K562 (cell line): ENCODE data around the gene DPEP2NB. TPM values are rescaled to one million over a fixed set of nuclear protein-coding genes. Genes with fewer than 3 reads are reported as not detected.

Experiments
- ATAC-seq: fragments of 200-7000 bp; cut with Tn5 transposase; 3 replicates; pipeline ENCODE4 v1.9.1; 2020; ENCODE audit warnings: moderate library complexity
- BruUV-seq: library from RNA; stranded (reverse); fragments of 400-500 nt; replicated peaks from 2 replicates; lab custom pipeline; 2021; lab: Mats Ljungman, UMichigan
- CTCF ChIA-PET: fragments of 300-600 bp; formaldehyde crosslinking; extraction: SDS; loops from one replicate; lab custom pipeline; 2021; ENCODE audit warnings: low intra/inter-chr PET ratio; lab: Yijun Ruan, JAX
- POLR2A ChIA-PET: fragments of 300-600, 350-650 bp; sonication (Branson Sonifier 250); formaldehyde crosslinking; extraction: SDS; loops from one replicate; lab custom pipeline; 2021; ENCODE audit warnings: antibody characterized with exemption, inconsistent platforms; lab: Yijun Ruan, JAX
- DNase-seq, 4 experiments: peaks; one replicate each; pipeline versions ENCODE4 v3.0.0 to v3.0.0-alpha.2; 2011 to 2018; ENCODE audit warnings: low spot score in 3 of 4, mixed read lengths in 3 of 4; ENCODE audit errors: extremely low read depth in 1 of 4
- FAIRE-seq: peaks from 2 replicates; lab custom pipeline; 2011; peaks lifted over from hg19 to GRCh38; lab: Jason Lieb, UNC
- H2AFZ ChIP-seq: 2 replicates; pipeline ENCODE4 v1.6.0; 2011; ENCODE audit warnings: low read depth, low read length, control low read depth, inconsistent platforms
- H3K27ac ChIP-seq: fragments of 200-600 bp; 3 replicates; pipeline ENCODE4 v1.8.0; 2011; ENCODE audit warnings: low read depth, mild to moderate bottlenecking, control low read depth, inconsistent platforms, low read length, moderate library complexity, mixed read lengths; ENCODE audit errors: extremely low read depth
- H3K27me3 ChIP-seq, 2 experiments: fragments of 300-600 bp in 1 of 2; 2 replicates in 1 of 2; 3 replicates in 1 of 2; pipeline versions ENCODE4 v1.6.0 to v1.8.0; 2011; ENCODE audit warnings: inconsistent platforms in 2 of 2, low read length in 2 of 2, mild to moderate bottlenecking in 1 of 2, mixed read lengths in 1 of 2, moderate library complexity in 1 of 2; ENCODE audit not compliant: control insufficient read depth in 2 of 2, insufficient read depth in 2 of 2
- H3K36me3 ChIP-seq: fragments of 300-600 bp; 3 replicates; pipeline ENCODE4 v1.8.0; 2011; ENCODE audit warnings: mild to moderate bottlenecking, low read length, inconsistent platforms; ENCODE audit not compliant: control insufficient read depth, insufficient read depth
- H3K4me1 ChIP-seq, 2 experiments: fragments of 200-600 bp in 1 of 2; replicated peaks in 1 of 2; 2 replicates in 1 of 2; 3 replicates in 1 of 2; pipeline versions ENCODE4 v1.5.1 to v1.8.0; 2011; ENCODE audit warnings: inconsistent platforms in 2 of 2, low read length in 2 of 2, mild to moderate bottlenecking in 1 of 2, mixed read lengths in 1 of 2, moderate library complexity in 1 of 2; ENCODE audit not compliant: control insufficient read depth in 2 of 2, insufficient read depth in 2 of 2
- H3K4me2 ChIP-seq: 2 replicates; pipeline ENCODE4 v1.6.1; 2011; ENCODE audit warnings: low read length, control low read depth, inconsistent platforms, mixed read lengths; ENCODE audit not compliant: insufficient read depth
- H3K4me3 ChIP-seq: fragments of 200-600 bp; sonication (generic), shearing (Covaris generic); 2 replicates; pipeline ENCODE4 v1.5.1; 2016; ENCODE audit warnings: control low read depth, inconsistent platforms
- H3K79me2 ChIP-seq: fragments of 200-600 bp; 3 replicates; pipeline ENCODE4 v1.8.0; 2011; ENCODE audit warnings: low read length, inconsistent platforms; ENCODE audit not compliant: control insufficient read depth, insufficient read depth
- H3K9ac ChIP-seq, 2 experiments: 2 replicates each; pipeline versions ENCODE4 v1.6.0 to v1.6.1; 2011; ENCODE audit warnings: low read depth in 2 of 2, low read length in 2 of 2, control low read depth in 1 of 2, inconsistent platforms in 1 of 2, mild to moderate bottlenecking in 1 of 2, mixed read lengths in 1 of 2; ENCODE audit not compliant: insufficient read depth in 1 of 2
- H3K9me1 ChIP-seq: one replicate; pipeline ENCODE4 v1.6.0; 2011; ENCODE audit warnings: inconsistent platforms, mild to moderate bottlenecking, low read length, moderate library complexity; ENCODE audit not compliant: control insufficient read depth, insufficient read depth
- H3K9me3 ChIP-seq: replicated peaks from 2 replicates; pipeline ENCODE4 v1.5.1; 2011; ENCODE audit warnings: low read depth, low read length, inconsistent platforms; ENCODE audit not compliant: control insufficient read depth, insufficient read depth
- H4K20me1 ChIP-seq: replicated peaks from 2 replicates; pipeline ENCODE4 v1.6.1; 2011; ENCODE audit warnings: low read length, inconsistent platforms, mixed read lengths; ENCODE audit not compliant: control insufficient read depth, insufficient read depth
- ARID1B ChIP-seq: fragments of 450-650 bp; IDR thresholded peaks from 2 replicates; pipeline ENCODE4 v1.6.1; 2016; ENCODE audit warnings: antibody characterized with exemption, mild to moderate bottlenecking, inconsistent platforms
- ATF1 ChIP-seq, 2 experiments: fragments of 450-650 bp in 1 of 2; IDR thresholded peaks; 2 replicates each; pipeline ENCODE4 v1.6.1; 2016; ENCODE audit warnings: missing compliant biosample characterization in 1 of 2, missing genetic modification characterization in 1 of 2
- BACH1 ChIP-seq: fragments of 200-800 bp; sonication (Bioruptor generic); IDR thresholded peaks from 2 replicates; pipeline ENCODE4 v1.6.1; 2016; ENCODE audit warnings: missing genetic modification characterization, missing compliant biosample characterization
- COPS2 ChIP-seq: fragments of 450-650 bp; conservative IDR thresholded peaks from 2 replicates; pipeline ENCODE4 v1.6.1; 2016; ENCODE audit warnings: mild to moderate bottlenecking, moderate library complexity
- FOS ChIP-seq: IDR thresholded peaks from 3 replicates; pipeline ENCODE4 v1.6.1; 2011; ENCODE audit not compliant: insufficient read length; ENCODE audit errors: extremely low read depth
- FOXK1 ChIP-seq: sonication (generic); formaldehyde crosslinking; IDR thresholded peaks from 2 replicates; pipeline ENCODE4 v1.8.0; 2022; ENCODE audit warnings: missing genetic modification reagents, mild to moderate bottlenecking, borderline replicate concordance
- NCOA2 ChIP-seq, 2 experiments: fragments of 450-650 bp; IDR thresholded peaks; 2 replicates each; pipeline ENCODE4 v1.6.1; 2018; ENCODE audit warnings: mild to moderate bottlenecking in 2 of 2, moderate library complexity in 1 of 2; ENCODE audit not compliant: partially characterized antibody in 2 of 2
- XRCC5 ChIP-seq: fragments of 200-400 bp; formaldehyde crosslinking; IDR thresholded peaks from 2 replicates; pipeline ENCODE4 v1.6.1; 2017; ENCODE audit warnings: low read depth, mild to moderate bottlenecking, low read length
- ZNF311 ChIP-seq: fragments of 250-450 bp; sonication (Bioruptor Pico); IDR thresholded peaks from 2 replicates; pipeline ENCODE4 v1.4.0; 2020; ENCODE audit warnings: mild to moderate bottlenecking, moderate library complexity
- WGBS: fragments of 100-300 bp; shearing (Covaris generic); methylation state at CpG from one replicate; pipeline ENCODE4 v1.1.6; 2016; ENCODE audit warnings: low coverage, mixed read lengths; ENCODE audit not compliant: insufficient coverage; ENCODE audit errors: missing lambda C conversion rate; 5-methylcytosine and 5-hydroxymethylcytosine counted together
- in situ Hi-C: fragments of 300-500 bp; cut with MboI; formaldehyde crosslinking; loops from 4 replicates; pipeline ENCODE4 v1.15.0; 2018; ENCODE audit warnings: inconsistent platforms, mixed read lengths
- intact Hi-C: fragments of 100-400 bp; cut with micrococcal nuclease; formaldehyde crosslinking; loops from 2 replicates; pipeline ENCODE4 v1.14.2; 2022
- polyA plus RNA-seq, 8 experiments: library from polyadenylated mRNA; depleted of rRNA in 4 of 8; stranded (reverse) in 5 of 8; unstranded in 3 of 8; fragments of >200 nt; fragmentation: Nextera tagmentation in 2 of 8; fragmentation: Illumina TruSeq in 1 of 8; extraction: Ambion mirVana in 2 of 8; extraction: Trizol in 1 of 8; gene quantifications; 2 replicates each; pipeline versions ENCODE4 v1.2.1 to v1.2.3, GENCODE V29; 2011 to 2014; ENCODE audit warnings: inconsistent platforms in 1 of 8, missing spikeins in 1 of 8
- total RNA-seq, 7 experiments: library from RNA; depleted of rRNA in 6 of 7; stranded (reverse); fragments of >200 nt in 6 of 7; fragmentation: Illumina TruSeq in 2 of 7; extraction: Trizol in 2 of 7; gene quantifications; 2 replicates each; pipeline versions ENCODE4 v1.2.1 to v1.2.3, GENCODE V29; 2011 to 2021; ENCODE audit warnings: low replicate concordance in 1 of 7
- TF ChIP-seq, protein P1 (sequence below): fragments of 250-450 bp; sonication (Bioruptor Pico); IDR thresholded peaks from 2 replicates; pipeline ENCODE4 v1.5.0; 2021
- TF ChIP-seq, protein P2 (sequence below), 2 experiments: fragments of 450-650 bp in 1 of 2; sonication (generic) in 1 of 2; formaldehyde crosslinking; conservative IDR thresholded peaks; 2 replicates each; pipeline versions ENCODE4 v1.4.0 to v1.8.1; 2020 to 2022; ENCODE audit warnings: mild to moderate bottlenecking in 1 of 2, missing genetic modification reagents in 1 of 2
- TF ChIP-seq, protein P3 (sequence below), 2 experiments: fragments of 450-650 bp in 1 of 2; sonication (generic) in 1 of 2; formaldehyde crosslinking in 1 of 2; IDR thresholded peaks in 1 of 2; conservative IDR thresholded peaks in 1 of 2; 2 replicates each; pipeline versions ENCODE4 v1.6.1 to v1.8.1; 2016 to 2023; ENCODE audit warnings: mild to moderate bottlenecking in 2 of 2, moderate library complexity in 2 of 2, inconsistent platforms in 1 of 2, missing genetic modification reagents in 1 of 2
- TF ChIP-seq, protein P4 (sequence below), 2 experiments: fragments of 450-650 bp; conservative IDR thresholded peaks; 2 replicates each; pipeline ENCODE4 v1.6.1; 2017; ENCODE audit warnings: mild to moderate bottlenecking in 2 of 2, moderate library complexity in 2 of 2
- TF ChIP-seq, protein P5 (sequence below): fragments of 250-450 bp; sonication (Bioruptor Pico); IDR thresholded peaks from 2 replicates; pipeline ENCODE4 v1.4.0; 2020; ENCODE audit warnings: mild to moderate bottlenecking, moderate library complexity

The DPEP2NB gene
- total and polyA plus RNA-seq, 9 of the 15 experiments (the other 6 are each of a cell fraction or from before 2014, with no cell fraction given), result not detected

DNA sequence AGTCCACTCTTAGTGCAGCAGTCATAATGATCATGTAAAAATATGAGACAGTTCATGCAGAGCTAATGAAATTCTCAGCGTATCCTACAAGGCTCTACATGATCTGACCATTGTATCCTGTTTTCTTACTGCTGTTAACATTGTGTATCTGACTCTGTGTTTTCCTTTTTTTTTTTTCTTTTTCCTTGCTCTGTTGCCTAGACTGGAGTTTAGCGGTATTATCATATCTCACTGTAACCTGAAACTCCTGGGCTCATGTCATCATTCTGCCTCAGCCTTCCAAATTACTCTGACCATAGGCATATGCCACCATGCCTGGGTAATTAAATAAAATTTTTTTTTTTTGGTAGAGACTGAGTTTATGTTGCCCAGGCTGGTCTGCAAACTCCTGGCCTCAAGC lies 19.5 kb upstream of the DPEP2NB start:
- H3K9me3 ChIP-seq, result no peaks in the 10 kb centered on the region
- 33% methylated on average over 2 of the region's 2 CpGs for WGBS
- no peaks in the 10 kb centered on the region for H3K27me3 ChIP-seq
- H4K20me1 ChIP-seq, result no peaks in the 10 kb centered on the region; the same call in 1 of the 2 replicates
- no TSS peak for BruUV-seq
- peaks cover 2 to 9% of the 10 kb centered on the region in 2 experiments; a peak in 2 of 5 replicates for H3K4me1 ChIP-seq
- no peak overlapping the region for H3K9ac ChIP-seq
- H3K4me2 ChIP-seq, result no peak overlapping the region; the same call in 1 of the 2 replicates
- H3K79me2 ChIP-seq, result no peaks in the 10 kb centered on the region
- peaks cover 21% of the 10 kb centered on the region for H3K36me3 ChIP-seq
- POLR2A ChIA-PET, result interaction anchor here (0.5 to 1.2 kb wide), 2 partner anchors 36 to 352 kb away, joined by 3 to 4 read pairs; no protein-coding TSS in a partner anchor
- FAIRE-seq (no peak), DNase-seq (no peak), ATAC-seq (peak; percentile 63)
- intact Hi-C loops, result no loop called here
- no peak overlapping the region for H2AFZ ChIP-seq
- CTCF ChIA-PET, result interaction anchor here (0.6 kb wide), 1 partner anchor 40 kb away, joined by 4 read pairs; no protein-coding TSS in a partner anchor
- no peak overlapping the region for H3K4me3 ChIP-seq
- peak overlapping the region; percentile 0; the same call in 1 of the 3 replicates for H3K27ac ChIP-seq
- in situ Hi-C loops, result no loop called here
- H3K9me1 ChIP-seq, result no peaks in the 10 kb centered on the region
- TF ChIP-seq XRCC5 (no peak), NCOA2 (IDR thresholded peaks at IDR 0.05; ENCODE audit: partially characterized antibody in 2 of 2) (no peak), FOXK1 (CRISPR knock-in tag) (no peak), ATF1 (CRISPR knock-in tag; IDR thresholded peaks at IDR 0.05) (no peak), ATF1 (tag; IDR thresholded peaks at IDR 0.05) (0 out of 2 replicates have a peak, but pooled peaks have one; percentile 14), BACH1 (no peak), ZNF311 (no peak), ARID1B (0 out of 2 replicates have a peak, but pooled peaks have one; percentile 12), COPS2 (no peak), FOS (no peak)
- TF ChIP-seq, protein P1, sequence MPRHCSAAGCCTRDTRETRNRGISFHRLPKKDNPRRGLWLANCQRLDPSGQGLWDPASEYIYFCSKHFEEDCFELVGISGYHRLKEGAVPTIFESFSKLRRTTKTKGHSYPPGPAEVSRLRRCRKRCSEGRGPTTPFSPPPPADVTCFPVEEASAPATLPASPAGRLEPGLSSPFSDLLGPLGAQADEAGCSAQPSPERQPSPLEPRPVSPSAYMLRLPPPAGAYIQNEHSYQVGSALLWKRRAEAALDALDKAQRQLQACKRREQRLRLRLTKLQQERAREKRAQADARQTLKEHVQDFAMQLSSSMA (CRISPR knock-in tag), result no peak
- TF ChIP-seq, protein P2, sequence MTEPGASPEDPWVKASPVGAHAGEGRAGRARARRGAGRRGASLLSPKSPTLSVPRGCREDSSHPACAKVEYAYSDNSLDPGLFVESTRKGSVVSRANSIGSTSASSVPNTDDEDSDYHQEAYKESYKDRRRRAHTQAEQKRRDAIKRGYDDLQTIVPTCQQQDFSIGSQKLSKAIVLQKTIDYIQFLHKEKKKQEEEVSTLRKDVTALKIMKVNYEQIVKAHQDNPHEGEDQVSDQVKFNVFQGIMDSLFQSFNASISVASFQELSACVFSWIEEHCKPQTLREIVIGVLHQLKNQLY (CRISPR knock-in tag; conservative IDR thresholded peaks at IDR 0.05), result no peak
- TF ChIP-seq, protein P3, sequence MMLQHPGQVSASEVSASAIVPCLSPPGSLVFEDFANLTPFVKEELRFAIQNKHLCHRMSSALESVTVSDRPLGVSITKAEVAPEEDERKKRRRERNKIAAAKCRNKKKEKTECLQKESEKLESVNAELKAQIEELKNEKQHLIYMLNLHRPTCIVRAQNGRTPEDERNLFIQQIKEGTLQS (IDR thresholded peaks at IDR 0.05), result peak; percentile 19; the same call in 1 of the 2 replicates
- TF ChIP-seq, protein P3 (CRISPR knock-in tag; conservative IDR thresholded peaks at IDR 0.05), result no peak
- TF ChIP-seq, protein P4, sequence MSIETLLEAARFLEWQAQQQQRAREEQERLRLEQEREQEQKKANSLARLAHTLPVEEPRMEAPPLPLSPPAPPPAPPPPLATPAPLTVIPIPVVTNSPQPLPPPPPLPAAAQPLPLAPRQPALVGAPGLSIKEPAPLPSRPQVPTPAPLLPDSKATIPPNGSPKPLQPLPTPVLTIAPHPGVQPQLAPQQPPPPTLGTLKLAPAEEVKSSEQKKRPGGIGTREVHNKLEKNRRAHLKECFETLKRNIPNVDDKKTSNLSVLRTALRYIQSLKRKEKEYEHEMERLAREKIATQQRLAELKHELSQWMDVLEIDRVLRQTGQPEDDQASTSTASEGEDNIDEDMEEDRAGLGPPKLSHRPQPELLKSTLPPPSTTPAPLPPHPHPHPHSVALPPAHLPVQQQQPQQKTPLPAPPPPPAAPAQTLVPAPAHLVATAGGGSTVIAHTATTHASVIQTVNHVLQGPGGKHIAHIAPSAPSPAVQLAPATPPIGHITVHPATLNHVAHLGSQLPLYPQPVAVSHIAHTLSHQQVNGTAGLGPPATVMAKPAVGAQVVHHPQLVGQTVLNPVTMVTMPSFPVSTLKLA (conservative IDR thresholded peaks at IDR 0.05), result no peak
- TF ChIP-seq, protein P5, sequence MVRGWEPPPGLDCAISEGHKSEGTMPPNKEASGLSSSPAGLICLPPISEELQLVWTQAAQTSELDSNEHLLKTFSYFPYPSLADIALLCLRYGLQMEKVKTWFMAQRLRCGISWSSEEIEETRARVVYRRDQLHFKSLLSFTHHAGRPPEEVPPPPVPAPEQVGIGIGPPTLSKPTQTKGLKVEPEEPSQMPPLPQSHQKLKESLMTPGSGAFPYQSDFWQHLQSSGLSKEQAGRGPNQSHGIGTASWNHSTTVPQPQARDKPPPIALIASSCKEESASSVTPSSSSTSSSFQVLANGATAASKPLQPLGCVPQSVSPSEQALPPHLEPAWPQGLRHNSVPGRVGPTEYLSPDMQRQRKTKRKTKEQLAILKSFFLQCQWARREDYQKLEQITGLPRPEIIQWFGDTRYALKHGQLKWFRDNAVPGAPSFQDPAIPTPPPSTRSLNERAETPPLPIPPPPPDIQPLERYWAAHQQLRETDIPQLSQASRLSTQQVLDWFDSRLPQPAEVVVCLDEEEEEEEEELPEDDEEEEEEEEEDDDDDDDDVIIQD, result no peak
